HG03521 (cell line): ENCODE results near the gene ASB15.
A peak's percentile ranks its signal among the peaks of the same experiment; 100 is the strongest.

Source experiments
- ATAC-seq: cut with Tn5 transposase; IDR thresholded peaks from one replicate; pipeline ENCODE4 v1.9.1; 2021; ENCODE audit warnings: mild to moderate bottlenecking, moderate library complexity; ENCODE audit not compliant: unreplicated experiment

ASB15 gene

DNA sequence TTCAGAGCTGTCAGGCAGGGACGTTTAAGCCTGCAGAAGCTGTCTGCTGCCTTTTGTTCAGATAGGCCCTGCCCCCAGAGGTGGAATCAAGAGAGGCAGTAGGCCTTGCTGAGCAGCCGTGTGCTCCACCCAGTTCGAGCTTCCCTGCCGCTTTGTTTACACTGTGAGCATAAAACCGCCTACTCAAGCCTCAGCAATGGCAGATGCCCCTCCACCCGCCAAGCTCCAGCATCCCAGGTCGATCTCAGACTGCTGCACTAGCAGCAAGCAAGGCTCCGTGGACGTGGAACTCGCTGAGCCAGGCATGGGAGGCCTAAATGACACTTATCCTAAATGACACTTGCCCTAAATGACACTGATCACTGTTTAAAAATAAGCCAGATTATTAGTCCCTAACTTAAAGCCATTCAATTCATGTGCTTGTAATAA is 6.8 kb upstream of the ASB15 start:
- no peak for ATAC-seq

DNA sequence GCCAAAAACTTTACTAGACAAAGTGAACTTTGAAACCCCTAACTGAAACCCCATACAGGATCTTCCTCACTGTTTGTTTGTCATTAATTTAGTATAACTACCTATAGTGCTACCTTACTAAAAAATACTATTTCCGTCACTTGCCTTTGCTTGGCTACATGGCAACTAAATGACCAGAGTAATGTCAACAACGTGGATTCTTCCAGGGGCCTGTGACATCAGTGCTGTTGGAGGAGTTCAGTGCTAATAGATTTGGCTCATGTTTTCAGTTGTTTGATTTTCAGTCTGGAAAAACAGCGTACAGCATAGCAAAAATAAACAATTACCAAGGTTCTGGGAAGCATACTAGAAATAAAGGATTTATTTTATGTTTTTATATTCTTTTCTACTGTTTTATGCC is 3.0 kb upstream of the ASB15 start:
- no peak for ATAC-seq

- ATAC-seq, result no peak
Observed at GRCh38 chr7:123599766-123600165, 1.9 kb upstream of the ASB15 start.

DNA sequence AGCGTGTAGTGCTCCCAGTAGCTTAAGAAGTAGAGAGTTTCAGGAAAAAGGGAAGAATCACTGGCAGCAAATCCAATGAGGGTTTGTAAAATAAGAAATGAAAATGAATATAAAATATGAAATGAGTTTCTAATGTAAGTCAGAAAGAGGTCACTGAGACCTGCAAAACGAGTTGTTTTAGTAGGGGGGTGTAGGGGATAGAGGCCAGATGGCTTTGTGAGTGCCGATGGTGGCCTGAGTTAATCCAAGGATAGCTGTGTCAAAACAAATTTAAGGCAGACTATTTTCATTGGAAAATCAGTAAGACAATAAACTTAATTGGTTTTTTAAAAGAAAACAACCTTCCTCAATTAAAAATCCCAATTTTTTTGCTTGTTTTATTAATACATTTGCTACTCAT is 745 bp upstream of the ASB15 start:
- ATAC-seq, result no peak

DNA sequence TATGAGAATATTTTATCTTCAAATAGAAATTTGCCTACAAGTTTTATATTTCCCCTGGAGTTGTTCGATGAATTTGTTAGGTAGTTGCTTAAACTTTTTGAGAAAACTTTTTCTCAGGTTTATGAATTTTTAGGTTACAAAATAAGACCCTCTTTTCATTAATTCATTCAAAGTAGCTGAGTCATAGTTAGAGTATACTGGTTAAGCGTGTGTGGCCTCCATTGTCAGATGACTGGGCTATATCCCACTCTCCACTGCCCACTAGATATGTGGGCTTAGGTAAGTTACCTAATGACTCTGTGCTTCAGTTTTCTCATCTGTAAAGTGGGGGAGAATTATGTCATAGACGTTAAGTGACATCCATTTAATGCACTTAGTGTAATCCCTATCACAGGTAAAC is 1.0 kb downstream of the ASB15 start:
- ATAC-seq, result no peak

DNA sequence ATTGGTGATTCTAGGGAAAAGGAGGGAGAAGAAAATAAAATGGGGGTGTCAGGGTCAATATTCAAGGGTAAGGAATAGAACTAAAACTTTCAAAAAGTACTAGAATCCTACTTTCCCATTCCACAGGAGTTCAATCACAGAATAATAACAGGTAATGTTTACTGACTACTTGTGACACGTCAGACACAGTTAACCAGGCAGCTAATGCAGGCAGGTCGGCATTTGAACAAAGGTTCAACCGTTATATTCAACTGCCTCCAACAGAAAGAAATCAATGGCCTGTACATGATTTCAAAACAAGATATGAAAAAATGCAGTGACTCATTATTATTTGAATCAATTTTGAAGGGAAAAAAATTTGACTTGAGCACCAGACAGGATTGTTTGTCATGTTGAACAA is 3.1 kb downstream of the ASB15 start:
- ATAC-seq, result no peak

DNA sequence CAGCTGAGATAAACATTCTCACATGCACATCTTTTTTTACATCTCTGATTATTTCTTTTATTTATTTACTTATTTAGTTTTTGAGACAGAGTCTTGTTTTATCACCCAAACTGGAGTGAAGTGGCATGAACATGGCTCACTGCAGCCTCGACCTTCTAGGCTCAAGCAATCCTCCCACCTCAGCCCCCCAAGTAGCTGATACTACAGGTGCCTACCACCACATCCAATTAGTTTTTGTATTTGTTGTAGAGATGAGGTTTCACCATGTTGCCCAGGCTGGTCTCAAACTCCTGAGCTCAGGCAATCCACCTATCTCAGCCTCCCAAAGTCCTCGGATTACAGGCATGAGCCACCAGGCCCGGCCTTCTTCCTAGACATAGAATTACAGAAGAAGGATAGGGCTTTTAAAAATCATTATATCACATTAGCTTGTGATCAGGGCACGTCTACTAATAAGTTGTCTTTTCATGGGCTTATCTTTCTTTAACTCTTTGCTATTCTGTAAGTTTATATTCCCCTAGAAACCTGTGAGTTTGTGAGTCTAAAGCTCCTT is 5.9 kb downstream of the ASB15 start:
- no peak for ATAC-seq

GRCh38 chr7:123608991-123609882 is 7.6 kb downstream of the ASB15 start:
- ATAC-seq, result no peak

DNA sequence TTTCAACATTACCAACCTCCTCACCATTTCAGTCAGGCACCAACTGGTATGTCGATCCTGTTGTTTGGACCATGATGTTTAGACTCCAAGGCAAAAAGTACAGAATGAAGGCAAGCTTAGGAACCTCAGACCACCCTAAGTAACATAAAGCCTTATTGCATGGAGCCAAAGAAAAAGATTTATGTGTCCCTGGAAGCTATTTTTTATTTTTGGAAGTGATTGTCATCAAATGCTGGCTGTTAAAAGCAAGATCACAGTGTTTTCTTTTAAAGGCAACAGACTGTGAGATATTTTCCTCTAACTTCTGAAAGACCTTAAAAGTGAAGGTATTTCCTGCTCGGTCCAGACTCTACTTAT is 8.2 kb downstream of the ASB15 start:
- no peak for ATAC-seq

DNA sequence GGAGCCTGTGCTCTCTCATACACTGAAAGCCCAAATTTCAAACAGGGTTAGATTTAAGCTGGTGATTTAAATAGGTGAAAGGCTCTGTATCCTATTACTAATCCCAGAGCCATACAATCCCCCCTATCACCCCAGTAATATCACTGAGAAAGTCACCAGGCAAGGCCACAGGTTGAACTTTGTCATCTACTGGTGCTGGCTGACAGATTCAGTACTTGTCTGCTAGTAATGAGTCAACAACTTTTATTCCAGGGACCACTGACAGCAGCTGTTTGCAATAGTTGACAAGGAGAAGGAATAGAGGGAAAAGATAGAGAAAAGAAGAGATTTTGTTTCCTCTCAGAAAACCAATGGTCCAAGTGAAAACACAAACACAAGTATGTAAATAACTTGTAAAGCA is 10.4 kb downstream of the ASB15 start:
- no peak for ATAC-seq

GRCh38 chr7:123615344-123615743 is 13.7 kb downstream of the ASB15 start:
- no peak for ATAC-seq

DNA sequence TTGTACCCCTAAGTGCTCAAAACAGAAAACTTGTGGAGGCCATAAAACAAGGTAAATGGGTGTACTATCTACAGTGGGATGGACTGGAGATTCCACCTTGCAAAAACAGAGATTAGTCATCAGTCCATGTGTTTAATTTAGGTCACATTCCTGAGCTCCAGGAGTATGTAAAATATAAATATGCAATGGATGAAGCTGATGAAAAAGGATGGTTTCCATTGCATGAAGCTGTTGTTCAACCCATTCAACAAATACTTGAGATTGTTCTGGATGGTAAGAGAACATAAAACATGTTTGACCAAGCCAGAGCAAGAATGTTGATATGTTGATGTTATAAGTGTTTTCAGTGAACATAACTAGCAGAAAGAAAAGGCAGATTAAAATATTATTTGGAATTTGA is 14.6 kb downstream of the ASB15 start:
- no peak for ATAC-seq

GRCh38 chr7:123621707-123622106 is 20.1 kb downstream of the ASB15 start:
- ATAC-seq, result no peak

- no peak for ATAC-seq
Observed at GRCh38 chr7:123622660-123623386, 21.2 kb downstream of the ASB15 start.

DNA sequence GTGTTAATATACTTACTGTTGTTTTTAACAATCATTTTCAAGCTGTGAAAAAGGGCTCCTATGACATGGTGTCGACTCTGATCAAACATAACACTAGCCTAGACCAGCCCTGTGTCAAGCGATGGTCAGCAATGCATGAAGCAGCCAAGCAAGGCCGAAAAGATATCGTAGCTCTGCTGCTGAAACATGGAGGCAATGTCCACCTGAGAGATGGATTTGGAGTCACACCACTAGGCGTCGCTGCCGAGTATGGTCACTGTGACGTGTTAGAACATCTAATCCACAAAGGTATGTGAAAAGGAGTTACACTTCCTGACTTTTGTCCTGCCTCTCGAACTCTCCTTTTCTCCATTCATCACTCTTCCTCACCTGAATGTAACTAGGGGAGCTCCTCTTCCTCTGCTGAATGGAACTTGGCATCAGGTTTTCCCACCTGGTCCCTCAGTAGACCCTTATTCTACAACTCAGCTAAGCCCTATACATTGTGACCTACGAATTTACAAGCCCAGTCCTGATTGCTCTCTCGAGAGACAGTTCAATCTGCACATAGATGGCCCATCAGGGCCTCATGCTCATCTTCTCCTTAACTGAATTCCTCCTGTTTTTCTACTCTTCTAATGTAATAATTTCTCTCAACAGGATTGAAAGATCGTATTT is 23.0 kb downstream of the ASB15 start:
- ATAC-seq, result peak; percentile 96

GRCh38 chr7:123625254-123625653 is 23.6 kb downstream of the ASB15 start:
- no peak for ATAC-seq

GRCh38 chr7:123627851-123628250 is 26.2 kb downstream of the ASB15 start:
- no peak for ATAC-seq

GRCh38 chr7:123628829-123629228 is 27.2 kb downstream of the ASB15 start:
- no peak for ATAC-seq

GRCh38 chr7:123629281-123629680 is 27.7 kb downstream of the ASB15 start:
- no peak for ATAC-seq

GRCh38 chr7:123632808-123633207 is 31.2 kb downstream of the ASB15 start:
- ATAC-seq, result no peak

DNA sequence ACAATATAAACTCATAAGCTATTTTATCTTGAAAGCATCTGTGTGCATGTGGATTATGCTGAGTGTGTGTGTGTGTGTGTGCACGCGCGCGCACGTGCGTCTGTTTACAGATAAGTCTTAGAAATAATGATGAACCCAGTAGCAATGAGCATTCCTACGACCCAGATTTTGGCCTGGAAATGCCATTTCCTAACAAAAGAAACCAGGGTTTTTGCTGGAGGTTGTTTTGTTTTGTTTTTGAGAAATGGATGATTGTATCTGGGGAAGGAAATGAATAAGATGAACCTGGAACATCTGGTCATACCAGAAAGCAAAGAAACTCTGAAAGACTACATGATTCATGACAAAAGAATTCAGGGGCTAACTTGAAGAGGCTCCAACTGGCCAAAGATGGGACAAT is 31.9 kb downstream of the ASB15 start:
- no peak for ATAC-seq
